Bronchial epithelial cell (primary cell): ENCODE data around the gene HTR6. TPM values are rescaled to one million over a fixed set of nuclear protein-coding genes. Genes with fewer than 3 reads are reported as not detected.
A peak's percentile ranks its signal among the peaks of the same experiment; 100 is the strongest.

Experiments
- DNase-seq: peaks from one replicate; pipeline ENCODE4 v3.0.0-alpha.2; 2010; ENCODE audit warnings: low read depth
- FAIRE-seq: peaks from 2 replicates; lab custom pipeline; 2011; peaks lifted over from hg19 to GRCh38; lab: Jason Lieb, UNC
- H3K27me3 ChIP-seq: 2 replicates; pipeline ENCODE4 v1.5.1; 2011; ENCODE audit warnings: low read length; ENCODE audit not compliant: control insufficient read depth, insufficient read depth
- H3K36me3 ChIP-seq: 2 replicates; pipeline ENCODE4 v1.5.1; 2011; ENCODE audit warnings: low read length; ENCODE audit not compliant: control insufficient read depth, insufficient read depth
- H3K4me3 ChIP-seq: 2 replicates; pipeline ENCODE4 v1.5.1; 2011; ENCODE audit warnings: mild to moderate bottlenecking, low read depth, low read length, control low read depth
- CTCF ChIP-seq: IDR thresholded peaks from 2 replicates; pipeline ENCODE4 v1.5.1; 2011; ENCODE audit warnings: mild to moderate bottlenecking, moderate library complexity, low read length, control low read depth, inconsistent platforms; ENCODE audit not compliant: insufficient read depth, severe bottlenecking
- total RNA-seq: library from RNA; depleted of rRNA; stranded (reverse); fragments of >200 nt; gene quantifications from 2 replicates; pipeline ENCODE4 v1.2.1, GENCODE V29; 2014

The HTR6 gene
- not detected in 2 replicates for total RNA-seq

GRCh38 chr1:19664453-19665185 lies at the start of gene HTR6:
Gene HTR6, plus strand, starts transcription at chr1:19664875. Its CDS starts 879 bp downstream, at chr1:19665754.
- TF ChIP-seq CTCF = no peak
- DNase-seq (no peak), FAIRE-seq (no peak)
- no peaks in the 10 kb centered on the region for H3K36me3 ChIP-seq
- no peak within 1 kb of the TSS for H3K4me3 ChIP-seq
- peaks cover 33% of the 10 kb centered on the region for H3K27me3 ChIP-seq

- Histone ChIP-seq H3K36me3 (peaks cover 3% of the 10 kb centered on the region), H3K27me3 (no peaks in the 10 kb centered on the region), H3K4me3 (no peak overlapping the region)
- TF ChIP-seq CTCF = no peak
- DNase-seq (no peak), FAIRE-seq (no peak)
Observed at GRCh38 chr1:19615438-19615837, 49.2 kb upstream of the HTR6 start.

- FAIRE-seq (no peak), DNase-seq (peak; percentile 33)
- TF ChIP-seq CTCF = no peak
- Histone ChIP-seq H3K27me3 (no peaks in the 10 kb centered on the region), H3K36me3 (peaks cover 3% of the 10 kb centered on the region), H3K4me3 (no peak overlapping the region)
Observed at GRCh38 chr1:19616489-19616888, 48.2 kb upstream of the HTR6 start.

GRCh38 chr1:19617376-19617775 lies 47.3 kb upstream of the HTR6 start:
- no peaks in the 10 kb centered on the region for H3K27me3 ChIP-seq
- no peak for FAIRE-seq
- TF ChIP-seq CTCF = no peak
- H3K4me3 ChIP-seq = no peak overlapping the region
- peaks cover 3% of the 10 kb centered on the region for H3K36me3 ChIP-seq
- no peak for DNase-seq

- DNase-seq (peak; percentile 85), FAIRE-seq (no peak)
- Histone ChIP-seq H3K36me3 (peaks cover 3% of the 10 kb centered on the region), H3K27me3 (no peaks in the 10 kb centered on the region), H3K4me3 (no peak overlapping the region)
- TF ChIP-seq CTCF = no peak
Observed at GRCh38 chr1:19618428-19618827, 46.2 kb upstream of the HTR6 start.

GRCh38 chr1:19619697-19620384 lies 44.8 kb upstream of the HTR6 start:
- Histone ChIP-seq H3K36me3 (peaks cover 4% of the 10 kb centered on the region), H3K4me3 (no peak overlapping the region), H3K27me3 (no peaks in the 10 kb centered on the region)
- TF ChIP-seq CTCF = no peak
- FAIRE-seq (no peak), DNase-seq (no peak)
